Activated B cell treated with CpG ODN at 0.5 μM for 24 hours (primary cell): Measurements from ENCODE around the gene YPEL4. TPM values are rescaled to one million over a fixed set of nuclear protein-coding genes. Genes with fewer than 3 reads are reported as not detected.

Experiments
- ATAC-seq: fragments of 200-7000 bp; cut with Tn5 transposase; one replicate; pipeline ENCODE4 v1.10.0; 2021; ENCODE audit warnings: low read depth, mild to moderate bottlenecking, moderate library complexity
- CTCF ChIA-PET: fragments of 350-600 bp; sonication (Branson Sonifier 250); formaldehyde crosslinking; loops from one replicate; lab custom pipeline; 2021; ENCODE audit warnings: antibody characterized with exemption; lab: Charles Lee
- POLR2A ChIA-PET: fragments of 350-600 bp; sonication (Branson Sonifier 250); formaldehyde crosslinking; loops from one replicate; lab custom pipeline; 2021; ENCODE audit warnings: antibody characterized with exemption; lab: Charles Lee
- DNase-seq: peaks from one replicate; pipeline ENCODE4 v3.0.0; 2022
- H3K27ac Mint-ChIP-seq: one replicate; pipeline ENCODE4 v1.8.0; 2020; ENCODE audit warnings: mixed read lengths
- H3K27me3 Mint-ChIP-seq: one replicate; pipeline ENCODE4 v1.8.0; 2021; ENCODE audit warnings: mixed read lengths
- H3K36me3 Mint-ChIP-seq: one replicate; pipeline ENCODE4 v1.8.0; 2021; ENCODE audit warnings: low read depth, mixed read lengths
- H3K4me1 Mint-ChIP-seq: one replicate; pipeline ENCODE4 v1.8.0; 2021; ENCODE audit warnings: mixed read lengths
- H3K4me3 Mint-ChIP-seq: one replicate; pipeline ENCODE4 v1.8.0; 2020; ENCODE audit warnings: mild to moderate bottlenecking, mixed read lengths
- H3K9me3 Mint-ChIP-seq: one replicate; pipeline ENCODE4 v1.8.0; 2020; ENCODE audit warnings: mixed read lengths
- intact Hi-C: fragments of 100-400 bp; cut with micrococcal nuclease; formaldehyde crosslinking; loops from one replicate; pipeline ENCODE4 v1.15.1; 2024
- total RNA-seq: library from RNA; stranded (reverse); gene quantifications from 2 replicates; pipeline ENCODE4 v1.2.3, GENCODE V29; 2022
- TF ChIP-seq, protein P1 (sequence below): fragments of 200-600 bp; IDR thresholded peaks from one replicate; pipeline ENCODE4 v1.8.0; 2022; ENCODE audit warnings: antibody characterized with exemption, mild to moderate bottlenecking

YPEL4 gene
- total RNA-seq, 1 donor from 2014 or later: not detected

- ATAC-seq (no peak), DNase-seq (no peak)
- TF ChIP-seq, protein P1, sequence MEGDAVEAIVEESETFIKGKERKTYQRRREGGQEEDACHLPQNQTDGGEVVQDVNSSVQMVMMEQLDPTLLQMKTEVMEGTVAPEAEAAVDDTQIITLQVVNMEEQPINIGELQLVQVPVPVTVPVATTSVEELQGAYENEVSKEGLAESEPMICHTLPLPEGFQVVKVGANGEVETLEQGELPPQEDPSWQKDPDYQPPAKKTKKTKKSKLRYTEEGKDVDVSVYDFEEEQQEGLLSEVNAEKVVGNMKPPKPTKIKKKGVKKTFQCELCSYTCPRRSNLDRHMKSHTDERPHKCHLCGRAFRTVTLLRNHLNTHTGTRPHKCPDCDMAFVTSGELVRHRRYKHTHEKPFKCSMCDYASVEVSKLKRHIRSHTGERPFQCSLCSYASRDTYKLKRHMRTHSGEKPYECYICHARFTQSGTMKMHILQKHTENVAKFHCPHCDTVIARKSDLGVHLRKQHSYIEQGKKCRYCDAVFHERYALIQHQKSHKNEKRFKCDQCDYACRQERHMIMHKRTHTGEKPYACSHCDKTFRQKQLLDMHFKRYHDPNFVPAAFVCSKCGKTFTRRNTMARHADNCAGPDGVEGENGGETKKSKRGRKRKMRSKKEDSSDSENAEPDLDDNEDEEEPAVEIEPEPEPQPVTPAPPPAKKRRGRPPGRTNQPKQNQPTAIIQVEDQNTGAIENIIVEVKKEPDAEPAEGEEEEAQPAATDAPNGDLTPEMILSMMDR: no peak
- H3K4me1 Mint-ChIP-seq: peaks cover 27% of the 10 kb centered on the region
- H3K9me3 Mint-ChIP-seq: no peaks in the 10 kb centered on the region
- intact Hi-C loops: no loop called here
- peak overlapping the region; percentile 86 for H3K4me3 Mint-ChIP-seq
- H3K27ac Mint-ChIP-seq: no peak overlapping the region
- peaks cover 35% of the 10 kb centered on the region for H3K27me3 Mint-ChIP-seq
- POLR2A ChIA-PET: interaction anchor here (0.6 kb wide), 1 partner anchor 155 kb away, joined by 11 read pairs; no protein-coding TSS in a partner anchor
- H3K36me3 Mint-ChIP-seq: no peaks in the 10 kb centered on the region
- CTCF ChIA-PET: interaction anchor here (1.0 to 5.5 kb wide), 3 partner anchors 68 to 163 kb away, joined by 3 to 61 read pairs (median 4); partner anchors contain the start of gene UBE2L6
Observed at GRCh38 chr11:57637626-57638004, 12.1 kb downstream of the YPEL4 start.

DNA sequence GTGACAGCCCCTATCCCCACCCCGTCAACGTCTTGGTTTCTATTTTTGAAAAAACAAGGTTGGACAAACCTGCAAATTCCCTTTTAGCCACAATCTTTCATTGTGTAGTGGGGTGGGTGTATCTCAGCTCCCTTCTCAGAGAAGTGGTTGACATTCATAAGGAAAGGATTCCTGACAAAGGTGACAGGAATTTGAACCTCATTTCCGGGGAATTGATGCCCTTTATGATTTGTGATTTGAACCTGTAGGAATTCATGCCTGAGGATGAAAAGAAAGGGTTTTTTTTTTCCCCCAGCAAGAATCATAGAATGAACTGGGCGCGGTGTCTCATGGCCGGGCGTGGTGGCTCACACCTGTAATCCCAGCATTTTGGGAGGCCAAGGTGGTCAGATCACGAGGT is 14.5 kb downstream of the YPEL4 start:
- peaks cover 23% of the 10 kb centered on the region for H3K4me1 Mint-ChIP-seq
- intact Hi-C loops: no loop called here
- peaks cover 44% of the 10 kb centered on the region for H3K27me3 Mint-ChIP-seq
- TF ChIP-seq, protein P1: no peak
- H3K9me3 Mint-ChIP-seq: no peaks in the 10 kb centered on the region
- no peak overlapping the region for H3K4me3 Mint-ChIP-seq
- CTCF ChIA-PET: no interaction called here
- POLR2A ChIA-PET: no interaction called here
- no peak for ATAC-seq
- no peak for DNase-seq
- H3K36me3 Mint-ChIP-seq: no peaks in the 10 kb centered on the region
- H3K27ac Mint-ChIP-seq: no peak overlapping the region

GRCh38 chr11:57634311-57634710 is 15.4 kb downstream of the YPEL4 start:
- ATAC-seq: no peak
- ChIA-PET POLR2A (no interaction called here), CTCF (interaction anchor here (2.0 kb wide), 1 partner anchor 10 kb away, joined by 8 read pairs; no protein-coding TSS in a partner anchor)
- H3K27ac Mint-ChIP-seq: no peak overlapping the region
- TF ChIP-seq, protein P1: no peak
- DNase-seq: no peak
- H3K36me3 Mint-ChIP-seq: no peaks in the 10 kb centered on the region
- intact Hi-C loops: no loop called here
- peaks cover 49% of the 10 kb centered on the region for H3K27me3 Mint-ChIP-seq
- H3K4me3 Mint-ChIP-seq: no peak overlapping the region
- no peaks in the 10 kb centered on the region for H3K9me3 Mint-ChIP-seq
- peaks cover 17% of the 10 kb centered on the region for H3K4me1 Mint-ChIP-seq

GRCh38 chr11:57633394-57634070 is 16.2 kb downstream of the YPEL4 start:
- DNase-seq (no peak), ATAC-seq (no peak)
- Mint-ChIP-seq H3K9me3 (no peaks in the 10 kb centered on the region), H3K27ac (no peak overlapping the region), H3K36me3 (no peaks in the 10 kb centered on the region), H3K4me3 (no peak overlapping the region), H3K4me1 (peaks cover 10% of the 10 kb centered on the region), H3K27me3 (peaks cover 49% of the 10 kb centered on the region)
- TF ChIP-seq, protein P1: no peak
- CTCF ChIA-PET: interaction anchor here (2.0 kb wide), 1 partner anchor 11 kb away, joined by 8 read pairs; no protein-coding TSS in a partner anchor
- intact Hi-C loops: no loop called here
- POLR2A ChIA-PET: no interaction called here

- POLR2A ChIA-PET: no interaction called here
- Mint-ChIP-seq H3K9me3 (no peaks in the 10 kb centered on the region), H3K36me3 (no peaks in the 10 kb centered on the region), H3K27ac (no peak overlapping the region), H3K4me1 (no peaks in the 10 kb centered on the region), H3K27me3 (peaks cover 40% of the 10 kb centered on the region), H3K4me3 (no peak overlapping the region)
- CTCF ChIA-PET: interaction anchor here (1.6 kb wide), 1 partner anchor 8 kb away, joined by 4 read pairs; no protein-coding TSS in a partner anchor
- intact Hi-C loops: no loop called here
- no peak for DNase-seq
- TF ChIP-seq, protein P1: no peak
- no peak for ATAC-seq
Observed at GRCh38 chr11:57632116-57632515, 17.6 kb downstream of the YPEL4 start.
